GM13977 (cell line): ENCODE results near the gene AXDND1.
"Not testable (repeated sequence)": the region's sequence is repeated elsewhere in the genome, so short reads cannot be mapped to it uniquely, and the experiment has no call there.

Experiments used
- DNase-seq: peaks from one replicate; pipeline ENCODE4 v3.0.0; 2012; ENCODE audit warnings: low spot score
- CTCF ChIP-seq: IDR thresholded peaks from 2 replicates; pipeline ENCODE4 v1.5.1; 2012; ENCODE audit warnings: mild to moderate bottlenecking, control low read depth; ENCODE audit not compliant: insufficient read depth; ENCODE audit errors: extremely low read depth, missing control alignments
- in situ Hi-C: fragments of 300-500 bp; cut with MboI; formaldehyde crosslinking; loops from one replicate; pipeline ENCODE4 v1.12.0; 2022; ENCODE audit warnings: low sequenced_read_pairs, low pct_unique_long_range_greater_than_20kb, mixed read lengths, inconsistent platforms; ENCODE audit not compliant: unreplicated experiment

AXDND1 gene

GRCh38 chr1:179353546-179353945, 12.2 kb upstream of the AXDND1 start:
- TF ChIP-seq CTCF = no peak
- in situ Hi-C loops = loop anchor here (25.0 kb wide), 1 partner anchor 816 kb away; no protein-coding TSS in a partner anchor
- no peak for DNase-seq

GRCh38 chr1:179361631-179362030, 4.1 kb upstream of the AXDND1 start:
- not testable (repeated sequence) for DNase-seq
- in situ Hi-C loops = loop anchor here (10.0 to 25.0 kb wide), 2 partner anchors 277 to 824 kb away; partner anchors contain the start of gene TOR3A

GRCh38 chr1:179366093-179366800, 476 bp downstream of the AXDND1 start:
- in situ Hi-C loops = loop anchor here (10.0 to 25.0 kb wide), 2 partner anchors 281 to 829 kb away; partner anchors contain the start of gene TOR3A
- DNase-seq = peak; percentile 9
- no peak for TF ChIP-seq CTCF

- TF ChIP-seq CTCF = peak; percentile 60
- in situ Hi-C loops = loop anchor here (10.0 to 25.0 kb wide), 2 partner anchors 285 to 833 kb away; partner anchors contain the start of gene TOR3A
Observed at GRCh38 chr1:179369751-179370341, 4.1 kb downstream of the AXDND1 start.

GRCh38 chr1:179372160-179372559, 6.4 kb downstream of the AXDND1 start:
- no peak for TF ChIP-seq CTCF
- no peak for DNase-seq
- in situ Hi-C loops = loop anchor here (25.0 kb wide), 1 partner anchor 835 kb away; no protein-coding TSS in a partner anchor

More at GRCh38 chr1:179369751-179370341, 4.1 kb downstream of the AXDND1 start:
- DNase-seq = peak; percentile 63

- DNase-seq = no peak
- TF ChIP-seq CTCF = no peak
- in situ Hi-C loops = no loop called here
Observed at GRCh38 chr1:179376223-179376622, 10.5 kb downstream of the AXDND1 start.

GRCh38 chr1:179380299-179380698, 14.5 kb downstream of the AXDND1 start:
- DNase-seq = no peak
- in situ Hi-C loops = no loop called here
- TF ChIP-seq CTCF = no peak
